Stomach (tissue), 4 donors: ENCODE measurements around the gene ADAMTSL4.

ENCODE experiments used
- CTCF ChIP-seq, 7 experiments: fragments of 450-650 bp in 4 of 7; fragments of 200-600 bp in 3 of 7; sonication (generic) in 3 of 7; IDR thresholded peaks; one replicate each; pipeline ENCODE4 v1.5.1; 2016 to 2019; ENCODE audit warnings: antibody characterized with exemption in 7 of 7, control low read depth in 2 of 7, mild to moderate bottlenecking in 1 of 7
- EP300 ChIP-seq: sonication (generic); formaldehyde crosslinking; IDR thresholded peaks from one replicate; pipeline ENCODE4 v1.6.1; 2017; ENCODE audit warnings: antibody characterized with exemption
- POLR2A ChIP-seq, 4 donors: fragments of 450-650 bp; IDR thresholded peaks; one replicate each; pipeline ENCODE4 v1.6.1; 2016; ENCODE audit warnings: antibody characterized with exemption in 4 of 4, control low read depth in 2 of 4, mild to moderate bottlenecking in 1 of 4, moderate library complexity in 1 of 4
- POLR2AphosphoS5 ChIP-seq, 3 donors: sonication (generic); formaldehyde crosslinking; IDR thresholded peaks; one replicate each; pipeline ENCODE4 v1.6.1; 2016; ENCODE audit warnings: antibody characterized with exemption in 3 of 3

- TF ChIP-seq CTCF (IDR thresholded peaks at IDR 0.05), result no peak
- TF ChIP-seq EP300, result no peak
- TF ChIP-seq POLR2A (IDR thresholded peaks at IDR 0.05), result no peak
- TF ChIP-seq POLR2AphosphoS5 (IDR thresholded peaks at IDR 0.05), result no peak
Measured at GRCh38 chr1:150551051-150551783, 2.0 kb downstream of the ADAMTSL4 start.
